HG02981 (cell line): Measurements from ENCODE around the gene PPEF2.
"Not testable (repeated sequence)": the region's sequence is repeated elsewhere in the genome, so short reads cannot be mapped to it uniquely, and the experiment has no call there.

Source experiments
- ATAC-seq: cut with Tn5 transposase; IDR thresholded peaks from one replicate; pipeline ENCODE4 v1.9.1; 2021; ENCODE audit warnings: mild to moderate bottlenecking, moderate library complexity; ENCODE audit not compliant: unreplicated experiment

PPEF2 gene

GRCh38 chr4:75902352-75902751 lies at the start of gene PPEF2:
Gene PPEF2, minus strand, starts transcription at chr4:75902452. Its CDS starts 6,127 bp downstream, at chr4:75896325.
- ATAC-seq = no peak

- no peak for ATAC-seq
Observed at GRCh38 chr4:75950213-75950815, 48.1 kb upstream of the PPEF2 start.

GRCh38 chr4:75948822-75949444 lies 46.7 kb upstream of the PPEF2 start:
- no peak for ATAC-seq

GRCh38 chr4:75940692-75941253 lies 38.5 kb upstream of the PPEF2 start, which contains the start of gene NAAA:
Gene NAAA, minus strand, starts transcription at chr4:75941013. Its CDS starts 64 bp downstream, at chr4:75940949.
- ATAC-seq = peak; percentile 68

- ATAC-seq = peak; percentile 50
Observed at GRCh38 chr4:75939890-75940691, 37.8 kb upstream of the PPEF2 start.

GRCh38 chr4:75935628-75936027 lies 33.4 kb upstream of the PPEF2 start:
- no peak for ATAC-seq

- ATAC-seq = no peak
Observed at GRCh38 chr4:75930152-75930551, 27.9 kb upstream of the PPEF2 start.

GRCh38 chr4:75924916-75925315 lies 22.7 kb upstream of the PPEF2 start:
- not testable (repeated sequence) for ATAC-seq

GRCh38 chr4:75924309-75924827 lies 22.1 kb upstream of the PPEF2 start:
- no peak for ATAC-seq

GRCh38 chr4:75922588-75922987 lies 20.3 kb upstream of the PPEF2 start:
- ATAC-seq = no peak

GRCh38 chr4:75921910-75922309 lies 19.7 kb upstream of the PPEF2 start:
- ATAC-seq = no peak

GRCh38 chr4:75920327-75920726 lies 18.1 kb upstream of the PPEF2 start:
- no peak for ATAC-seq

- no peak for ATAC-seq
Observed at GRCh38 chr4:75919920-75920319, 17.7 kb upstream of the PPEF2 start.

- ATAC-seq = no peak
Observed at GRCh38 chr4:75916091-75916661, 13.9 kb upstream of the PPEF2 start.

GRCh38 chr4:75912968-75913367 lies 10.7 kb upstream of the PPEF2 start:
- ATAC-seq = no peak

GRCh38 chr4:75910831-75911230 lies 8.6 kb upstream of the PPEF2 start:
- not testable (repeated sequence) for ATAC-seq

GRCh38 chr4:75909405-75909804 lies 7.2 kb upstream of the PPEF2 start:
- ATAC-seq = no peak

GRCh38 chr4:75908555-75908954 lies 6.3 kb upstream of the PPEF2 start:
- no peak for ATAC-seq

GRCh38 chr4:75907966-75908365 lies 5.7 kb upstream of the PPEF2 start:
- ATAC-seq = no peak

GRCh38 chr4:75904076-75904475 lies 1.8 kb upstream of the PPEF2 start:
- ATAC-seq = no peak

GRCh38 chr4:75898536-75898935 lies 3.7 kb downstream of the PPEF2 start:
- no peak for ATAC-seq
